Measurements from ENCODE around the gene COG1. TPM values are rescaled to one million over a fixed set of nuclear protein-coding genes. Genes with fewer than 3 reads are reported as not detected.

Gene COG1
- total RNA-seq, 1 experiment from 2014 or later: 26.5 TPM

- H3K9me3 Mint-ChIP-seq: no peaks in the 10 kb centered on the region; a peak in 1 of 5 replicates
- Histone ChIP-seq H2AFZ (ENCODE audit: low read length) (no peak overlapping the region), H4K20me1 (ENCODE audit: control insufficient read depth, insufficient read depth, insufficient read length) (no peaks in the 10 kb centered on the region), H2BK15ac (ENCODE audit: low read depth, low read length) (no peak overlapping the region), H3K23ac (ENCODE audit: insufficient read length, low read depth, low read length) (no peak overlapping the region), H3K9me3 (ENCODE audit: control insufficient read depth, low read depth, low read length) (no peaks in the 10 kb centered on the region), H3K4ac (ENCODE audit: low read depth, low read length) (no peak overlapping the region), H3T11ph (ENCODE audit: low read length) (no peak overlapping the region), H2BK120ac (ENCODE audit: low read depth, low read length, poor library complexity, severe bottlenecking) (no peak overlapping the region), H3K9ac (ENCODE audit: extremely low read depth, insufficient read length, low read length) (no peak overlapping the region), H3K56ac (ENCODE audit: insufficient read length, low read depth, low read length) (no peak overlapping the region), H4K91ac (ENCODE audit: insufficient read length, low read depth, low read length) (no peak overlapping the region), H2BK5ac (ENCODE audit: insufficient read length, low read length) (no peak overlapping the region), H3K79me1 (ENCODE audit: insufficient read depth, low read depth, low read length, poor library complexity, severe bottlenecking) (no peaks in the 10 kb centered on the region), H3K27ac (ENCODE audit: insufficient read length, low read depth, low read length) (no peak overlapping the region), H2AK5ac (ENCODE audit: insufficient read length, low read length) (no peak overlapping the region), H3K4me2 (ENCODE audit: insufficient read depth, insufficient read length, low read length) (no peak overlapping the region), H2BK12ac (ENCODE audit: insufficient read length, low read depth, low read length) (no peak overlapping the region), H2BK20ac (ENCODE audit: low read depth, low read length, poor library complexity, severe bottlenecking) (no peak overlapping the region), H3K4me1 (ENCODE audit: insufficient read depth, low read length) (0 out of 2 replicates have a peak, but pooled peaks cover 2% of the 10 kb centered on the region), H4K5ac (ENCODE audit: insufficient read length, low read depth, low read length) (no peak overlapping the region), H4K8ac (replicated peaks; ENCODE audit: insufficient read length, low read depth, low read length) (no peak overlapping the region), H3K14ac (ENCODE audit: insufficient read depth, low read length) (no peak overlapping the region), H3K18ac (ENCODE audit: insufficient read length, low read depth, low read length) (no peak overlapping the region), H3K27me3 (ENCODE audit: insufficient read depth, low read length) (no peaks in the 10 kb centered on the region), H3K79me2 (ENCODE audit: insufficient read depth, low read length) (no peaks in the 10 kb centered on the region), H3K23me2 (ENCODE audit: insufficient read length, low read depth, low read length, poor library complexity, severe bottlenecking) (no peaks in the 10 kb centered on the region)
- no peak overlapping the region for H3K4me3 Mint-ChIP-seq
- H3K4me1 Mint-ChIP-seq: peaks cover 13 to 16% of the 10 kb centered on the region in 2 experiments
- no peak for TF ChIP-seq CTCF (conservative IDR thresholded peaks at IDR 0.05)
- no peak for DNase-seq
- WGBS (ENCODE audit: extremely low coverage, insufficient read length, low lambda C conversion rate): no CpG with 5 or more reads among the region's 5 CpGs
- H3K27me3 Mint-ChIP-seq (ENCODE audit: low read depth): no peaks in the 10 kb centered on the region
- peaks cover 45 to 64% (median 63%) of the 10 kb centered on the region in 3 experiments; a peak in 6 of 7 replicates for H3K36me3 Mint-ChIP-seq (ENCODE audit: insufficient read depth in 1 of 3, low read depth in 3 of 3)
- H3K27ac Mint-ChIP-seq: no peak overlapping the region
Observed at GRCh38 chr17:73197161-73197560, 4.3 kb downstream of the COG1 start.
